H7 (cell line): ENCODE measurements around the gene UBXN1. TPM values are rescaled to one million over a fixed set of nuclear protein-coding genes. Genes with fewer than 3 reads are reported as not detected.
"Not testable (repeated sequence)": the region's sequence is repeated elsewhere in the genome, so short reads cannot be mapped to it uniquely, and the experiment has no call there.

Experiments
- DNase-seq: peaks from one replicate; pipeline ENCODE4 v3.0.0; 2012
- H3K27me3 ChIP-seq: 2 replicates; pipeline ENCODE4 v1.6.0; 2011; ENCODE audit warnings: mild to moderate bottlenecking, low read length; ENCODE audit not compliant: control insufficient read depth, insufficient read depth
- H3K36me3 ChIP-seq: replicated peaks from 2 replicates; pipeline ENCODE4 v1.5.1; 2011; ENCODE audit warnings: low read length; ENCODE audit not compliant: control insufficient read depth, insufficient read depth
- H3K4me3 ChIP-seq: 2 replicates; pipeline ENCODE4 v1.5.1; 2011; ENCODE audit warnings: low read depth, mild to moderate bottlenecking, control low read depth, low read length, moderate library complexity; ENCODE audit not compliant: insufficient read depth
- total RNA-seq: library from RNA; depleted of rRNA; stranded (reverse); fragments of >200 nt; shearing (Covaris generic); gene quantifications from 2 replicates; pipeline ENCODE4 v1.2.3, GENCODE V29; 2014

UBXN1 gene
- total RNA-seq, 1 experiment from 2014 or later: 79.2 TPM

GRCh38 chr11:62702246-62702645, 23.4 kb upstream of the UBXN1 start:
- H3K4me3 ChIP-seq: no peak overlapping the region
- H3K27me3 ChIP-seq: no peaks in the 10 kb centered on the region
- no peaks in the 10 kb centered on the region; the same call in none of the 2 replicates for H3K36me3 ChIP-seq
- no peak for DNase-seq

DNA sequence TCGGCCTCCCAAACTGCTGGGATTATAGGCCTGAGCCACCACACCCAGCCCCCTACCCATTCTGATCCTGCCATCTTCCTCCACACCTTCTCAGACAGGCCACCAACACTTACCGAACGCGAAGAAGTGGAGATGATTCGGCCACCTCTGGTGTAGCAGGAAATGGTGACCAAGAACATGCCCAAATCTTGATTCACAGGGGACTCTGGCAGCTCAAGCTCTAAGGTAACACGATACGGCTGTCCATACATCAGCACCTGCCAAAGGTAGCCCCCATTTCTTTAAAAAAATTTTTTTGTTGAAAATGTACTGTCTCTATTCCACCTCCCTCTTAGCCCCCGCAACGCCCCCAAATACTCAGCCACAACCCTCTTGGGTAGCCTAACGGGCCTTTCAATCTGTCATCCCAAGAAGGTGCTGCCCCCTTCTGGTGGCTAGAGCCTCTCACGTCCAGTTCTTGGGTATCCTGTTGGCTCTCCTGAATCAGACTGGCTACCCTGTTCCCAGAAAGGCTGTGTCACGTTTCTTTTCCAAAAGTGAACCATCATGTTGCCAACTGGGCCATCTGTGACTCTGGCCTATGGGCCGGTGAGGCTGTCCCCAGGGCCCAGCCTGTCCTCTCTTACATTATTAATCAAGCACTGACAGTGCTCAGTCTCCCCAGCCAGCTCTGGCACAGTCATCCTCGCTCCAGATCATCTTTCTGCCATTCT, 15.7 kb upstream of the UBXN1 start:
- H3K27me3 ChIP-seq: no peaks in the 10 kb centered on the region
- DNase-seq: peak; percentile 90
- no peak overlapping the region for H3K4me3 ChIP-seq
- peaks cover 17% of the 10 kb centered on the region for H3K36me3 ChIP-seq

DNA sequence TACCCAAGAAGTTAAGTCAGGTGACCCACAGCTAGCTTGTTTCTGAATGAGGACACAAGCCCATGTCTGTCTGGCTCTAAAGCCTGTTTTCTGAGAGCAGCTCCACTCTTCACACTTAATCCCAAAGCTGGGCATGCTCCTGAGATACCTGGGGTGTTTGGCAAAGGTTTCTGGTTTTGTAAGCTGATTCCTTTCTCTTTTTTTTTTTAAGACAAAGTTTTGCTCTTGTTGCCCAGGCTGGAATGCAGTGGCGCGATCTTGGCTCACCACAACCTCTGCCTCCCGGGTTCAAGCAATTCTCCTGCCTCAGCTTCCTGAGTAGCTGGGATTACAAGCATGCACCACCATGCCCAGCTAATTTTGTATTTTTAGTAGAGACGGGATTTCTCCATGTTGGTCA, 14.8 kb upstream of the UBXN1 start:
- not testable (repeated sequence) for H3K27me3 ChIP-seq, H3K4me3 ChIP-seq, DNase-seq
- peaks cover 17% of the 10 kb centered on the region for H3K36me3 ChIP-seq

DNA sequence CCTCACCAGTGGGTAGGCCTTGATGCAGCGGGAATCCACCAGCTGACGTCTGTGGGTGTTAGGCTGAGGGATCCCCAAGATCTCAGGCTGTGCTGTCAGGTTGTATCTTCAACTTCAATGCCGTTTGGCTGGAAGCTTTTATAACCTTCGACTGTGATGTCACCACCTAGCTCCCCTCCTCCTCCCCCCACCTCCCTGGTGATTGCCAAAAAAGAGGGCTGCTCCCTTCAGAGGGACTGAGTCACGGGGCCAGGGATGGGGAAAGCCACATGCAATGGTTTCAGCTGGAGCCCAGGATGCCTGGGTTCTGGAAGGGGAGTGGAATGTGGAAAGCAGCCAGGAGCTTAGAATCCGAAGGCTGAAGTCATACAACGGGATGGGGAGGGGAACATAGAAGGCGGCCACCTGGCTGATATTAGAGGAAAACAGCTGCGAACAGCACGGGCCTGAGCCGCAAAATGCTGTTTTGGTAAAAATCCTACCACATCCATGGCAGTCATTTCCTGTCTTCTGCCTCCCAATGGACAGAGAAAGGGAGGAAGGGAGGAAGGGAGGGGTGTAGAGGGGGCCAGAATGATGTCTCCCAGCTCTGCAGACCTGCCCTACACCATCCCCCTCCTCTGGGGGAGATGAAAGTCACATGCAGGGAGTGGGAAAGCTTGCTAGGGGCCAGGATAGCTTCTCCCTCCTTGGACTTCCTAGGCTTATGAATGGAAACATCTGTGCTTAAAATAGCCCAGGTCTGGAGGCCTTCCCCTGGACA, 10.7 kb upstream of the UBXN1 start, which contains the start of gene LRRN4CL:
TSS of gene LRRN4CL (minus strand) at position 110 of the 763 bp plus-strand sequence. CDS start 1,022 bp downstream, outside the sequence.
- peaks cover 17% of the 10 kb centered on the region for H3K36me3 ChIP-seq
- peak; percentile 54 for DNase-seq
- H3K27me3 ChIP-seq: no peaks in the 10 kb centered on the region
- no peak within 1 kb of the TSS for H3K4me3 ChIP-seq

DNA sequence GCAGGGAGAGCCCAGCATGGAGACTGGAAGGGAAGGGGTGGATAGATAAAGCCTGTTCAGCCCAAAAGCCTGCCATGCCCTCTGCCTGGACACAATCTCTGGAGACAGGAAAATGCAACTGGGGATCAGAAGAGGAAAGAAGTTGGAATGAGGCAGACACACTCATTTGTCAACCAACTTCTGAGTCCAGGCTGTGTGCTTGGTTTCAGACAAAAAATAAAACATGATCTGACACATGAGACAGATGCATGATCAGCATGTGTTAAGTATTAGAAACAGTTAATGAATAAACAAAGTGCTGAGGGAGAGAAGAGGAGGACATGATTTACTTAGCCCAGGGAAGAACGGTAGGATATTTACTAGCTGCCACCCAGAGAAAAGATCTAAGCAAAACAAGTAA, 9.6 kb upstream of the UBXN1 start:
- peaks cover 15% of the 10 kb centered on the region for H3K36me3 ChIP-seq
- DNase-seq: no peak
- H3K27me3 ChIP-seq: no peaks in the 10 kb centered on the region
- no peak overlapping the region for H3K4me3 ChIP-seq

DNA sequence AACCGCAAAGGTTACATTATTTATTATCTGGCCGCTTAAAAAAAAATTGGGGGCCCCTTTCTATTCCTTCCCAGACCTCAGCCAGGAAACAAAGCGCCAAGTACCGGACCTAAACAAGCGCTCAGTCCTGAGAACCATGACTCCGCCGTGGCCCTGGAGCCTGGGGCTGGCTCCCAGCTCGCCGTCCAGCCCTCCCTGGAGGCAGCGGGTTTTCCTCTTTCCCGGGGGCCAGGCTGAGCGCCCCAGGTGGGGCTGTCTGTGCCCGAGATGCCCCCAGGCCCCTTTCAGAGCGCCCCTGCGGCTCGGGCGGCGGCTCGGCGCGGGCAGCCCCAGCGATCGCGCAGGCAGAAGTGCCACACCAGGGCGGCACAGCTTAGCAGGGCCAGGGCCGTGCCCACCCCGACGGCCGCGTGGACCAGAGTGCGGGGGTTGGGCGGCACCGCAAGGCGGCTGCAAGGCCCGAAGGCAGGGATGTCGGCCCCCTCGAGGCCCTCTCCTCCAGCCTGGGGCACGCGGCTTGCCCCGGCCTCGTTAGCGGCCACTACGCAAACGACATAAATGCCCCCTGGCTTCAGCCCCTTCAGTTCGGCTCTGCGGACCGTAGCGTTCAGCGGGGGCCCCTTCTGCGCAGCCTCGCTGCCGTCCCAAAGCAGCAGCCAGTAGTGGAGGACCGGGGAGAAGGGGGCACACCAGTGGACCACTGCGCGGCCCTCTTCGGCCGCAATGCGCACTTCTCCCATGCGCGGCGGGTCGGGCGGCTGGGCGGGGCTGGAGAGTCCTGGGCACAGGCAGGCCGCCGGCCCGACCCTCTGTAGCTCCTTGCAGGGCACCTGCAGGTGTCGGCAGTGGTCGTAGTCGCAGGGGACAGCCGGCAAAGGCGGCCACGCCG, 8.9 kb upstream of the UBXN1 start:
- Histone ChIP-seq H3K4me3 (no peak overlapping the region), H3K27me3 (no peaks in the 10 kb centered on the region), H3K36me3 (peaks cover 14% of the 10 kb centered on the region)
- peak; percentile 71 for DNase-seq

- Histone ChIP-seq H3K4me3 (no peak overlapping the region), H3K27me3 (no peaks in the 10 kb centered on the region), H3K36me3 (peaks cover 3% of the 10 kb centered on the region)
- DNase-seq: no peak
These were observed 3.6 kb upstream of the UBXN1 start for GRCh38 chr11:62682518-62682917.

- peak; percentile 62 for DNase-seq
- Histone ChIP-seq H3K27me3 (no peaks in the 10 kb centered on the region), H3K36me3 (peaks cover 15% of the 10 kb centered on the region), H3K4me3 (no peak overlapping the region)
These were observed 2.0 kb upstream of the UBXN1 start for GRCh38 chr11:62680825-62681240.

DNA sequence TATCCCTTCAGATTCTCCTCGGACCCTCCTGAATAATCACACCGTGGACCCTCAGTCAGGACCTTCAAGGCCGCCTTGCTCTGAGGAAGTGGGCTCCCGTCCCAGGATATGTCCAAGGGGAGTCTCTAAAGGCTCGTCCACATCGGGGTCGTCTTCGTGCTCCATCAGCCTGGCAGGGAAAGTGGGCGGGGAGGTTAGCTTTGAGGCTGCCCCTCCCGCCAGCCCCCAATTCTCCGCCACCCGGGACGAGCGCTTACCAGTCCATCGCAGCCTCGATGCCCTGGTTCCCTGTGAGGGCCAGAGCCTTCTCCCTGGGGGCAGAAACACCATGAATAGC, 472 bp downstream of the UBXN1 start:
- peaks cover 18% of the 10 kb centered on the region for H3K36me3 ChIP-seq
- no peak for DNase-seq
- peak overlapping the region; percentile 97 for H3K4me3 ChIP-seq
- no peaks in the 10 kb centered on the region for H3K27me3 ChIP-seq

- Histone ChIP-seq H3K4me3 (0 out of 2 replicates have a peak overlapping the region, but pooled peaks have one; percentile 97), H3K27me3 (no peaks in the 10 kb centered on the region), H3K36me3 (peaks cover 18% of the 10 kb centered on the region)
- peak; percentile 25 for DNase-seq
These were observed 1.2 kb downstream of the UBXN1 start for GRCh38 chr11:62677714-62678113.

- H3K36me3 ChIP-seq: peaks cover 18% of the 10 kb centered on the region
- H3K27me3 ChIP-seq: no peaks in the 10 kb centered on the region
- no peak overlapping the region for H3K4me3 ChIP-seq
- no peak for DNase-seq
These were observed 1.7 kb downstream of the UBXN1 start for GRCh38 chr11:62677156-62677555.

GRCh38 chr11:62676698-62677097, 2.2 kb downstream of the UBXN1 start:
- H3K4me3 ChIP-seq: no peak overlapping the region
- DNase-seq: peak; percentile 43
- peaks cover 18% of the 10 kb centered on the region for H3K36me3 ChIP-seq
- H3K27me3 ChIP-seq: no peaks in the 10 kb centered on the region

DNA sequence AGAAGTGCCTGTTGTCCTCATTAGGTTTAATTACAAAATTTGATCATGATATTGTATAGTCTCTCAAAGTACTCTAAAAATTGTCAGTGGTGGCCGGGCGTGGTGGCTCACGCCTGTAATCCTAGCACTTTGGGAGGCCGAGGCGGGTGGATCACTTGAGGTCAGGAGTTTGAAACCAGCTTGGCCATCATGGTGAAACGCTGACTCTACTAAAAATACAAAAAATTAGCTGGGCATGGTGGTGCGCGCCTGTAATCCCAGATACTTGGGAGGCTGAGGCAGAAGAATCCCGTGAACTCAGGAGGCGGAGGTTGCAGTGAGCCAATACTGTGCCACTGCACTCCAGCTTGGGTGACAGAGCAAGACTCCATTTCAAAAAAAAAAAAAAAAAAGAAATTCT, 3.5 kb downstream of the UBXN1 start:
- not testable (repeated sequence) for DNase-seq, H3K27me3 ChIP-seq, H3K4me3 ChIP-seq
- peaks cover 18% of the 10 kb centered on the region for H3K36me3 ChIP-seq

- Histone ChIP-seq H3K4me3 (no peak overlapping the region), H3K36me3 (peaks cover 18% of the 10 kb centered on the region), H3K27me3 (no peaks in the 10 kb centered on the region)
- DNase-seq: peak; percentile 8
These were observed 5.7 kb downstream of the UBXN1 start for GRCh38 chr11:62673196-62673525.
